ENCODE measurements around the gene DNAJC15.
A peak's percentile ranks its signal among the peaks of the same experiment; 100 is the strongest.
"Not testable (repeated sequence)": the region's sequence is repeated elsewhere in the genome, so short reads cannot be mapped to it uniquely, and the experiment has no call there.

DNAJC15 gene

GRCh38 chr13:43005460-43006236 lies 17.7 kb upstream of the DNAJC15 start:
- no peak for DNase-seq

- DNase-seq, result no peak
Observed at GRCh38 chr13:43006893-43007631, 16.3 kb upstream of the DNAJC15 start.

GRCh38 chr13:43008596-43008995 lies 14.8 kb upstream of the DNAJC15 start:
- DNase-seq, result no peak

- DNase-seq, result no peak
Observed at GRCh38 chr13:43009506-43009905, 13.9 kb upstream of the DNAJC15 start.

- DNase-seq, result no peak
Observed at GRCh38 chr13:43014162-43014561, 9.2 kb upstream of the DNAJC15 start.

- DNase-seq, result no peak
Observed at GRCh38 chr13:43016226-43016625, 7.2 kb upstream of the DNAJC15 start.

GRCh38 chr13:43019811-43020210 lies 3.6 kb upstream of the DNAJC15 start:
- DNase-seq, result no peak

GRCh38 chr13:43020794-43021193 lies 2.6 kb upstream of the DNAJC15 start:
- no peak for DNase-seq

GRCh38 chr13:43021926-43022670 lies 1.3 kb upstream of the DNAJC15 start:
- no peak for DNase-seq

- DNase-seq, result no peak
Observed at GRCh38 chr13:43022934-43023288, 475 bp upstream of the DNAJC15 start.

- no peak for DNase-seq
Observed at GRCh38 chr13:43026262-43026661, 2.9 kb downstream of the DNAJC15 start.

GRCh38 chr13:43030548-43030947 lies 7.2 kb downstream of the DNAJC15 start:
- no peak for DNase-seq

GRCh38 chr13:43031881-43032280 lies 8.5 kb downstream of the DNAJC15 start:
- DNase-seq, result no peak

GRCh38 chr13:43033038-43033437 lies 9.7 kb downstream of the DNAJC15 start:
- no peak for DNase-seq

- no peak for DNase-seq
Observed at GRCh38 chr13:43036351-43037250, 13.2 kb downstream of the DNAJC15 start.

GRCh38 chr13:43039966-43040365 lies 16.6 kb downstream of the DNAJC15 start:
- DNase-seq, result no peak

- not testable (repeated sequence) for DNase-seq
Observed at GRCh38 chr13:43040581-43041368, 17.4 kb downstream of the DNAJC15 start.

GRCh38 chr13:43041369-43041921 lies 18.1 kb downstream of the DNAJC15 start:
- no peak for DNase-seq

- DNase-seq, result peak; percentile 36
Observed at GRCh38 chr13:43042410-43042921, 19.1 kb downstream of the DNAJC15 start.

- DNase-seq, result no peak
Observed at GRCh38 chr13:43044720-43045301, 21.4 kb downstream of the DNAJC15 start.

GRCh38 chr13:43045302-43045773 lies 22.0 kb downstream of the DNAJC15 start:
- DNase-seq, result peak; percentile 58
